Astrocyte (in vitro differentiated cells and primary cell): ENCODE data around the gene RNF133. TPM values are rescaled to one million over a fixed set of nuclear protein-coding genes. Genes with fewer than 3 reads are reported as not detected.

ENCODE experiments used
- DNase-seq: peaks from one replicate; pipeline ENCODE4 v3.0.0-alpha.2; 2010; ENCODE audit warnings: low read depth
- FAIRE-seq: peaks from 2 replicates; lab custom pipeline; 2011; peaks lifted over from hg19 to GRCh38; lab: Jason Lieb, UNC
- H2AFZ ChIP-seq: 2 replicates; pipeline ENCODE4 v1.6.0; 2012; ENCODE audit warnings: low read depth, low read length, inconsistent platforms
- H3K27ac ChIP-seq: 2 replicates; pipeline ENCODE4 v1.5.1; 2011; ENCODE audit warnings: low read depth, low read length, inconsistent platforms
- H3K27me3 ChIP-seq: 2 replicates; pipeline ENCODE4 v1.6.0; 2011; ENCODE audit warnings: low read length, inconsistent platforms; ENCODE audit not compliant: insufficient read depth
- H3K36me3 ChIP-seq: 2 replicates; pipeline ENCODE4 v1.5.1; 2011; ENCODE audit warnings: low read length, inconsistent platforms; ENCODE audit not compliant: insufficient read depth
- H3K4me1 ChIP-seq: 2 replicates; pipeline ENCODE4 v1.5.1; 2011; ENCODE audit warnings: low read length, inconsistent platforms; ENCODE audit not compliant: insufficient read depth
- H3K4me2 ChIP-seq: 2 replicates; pipeline ENCODE4 v1.6.0; 2012; ENCODE audit warnings: low read length, inconsistent platforms
- H3K4me3 ChIP-seq: 2 replicates; pipeline ENCODE4 v1.5.1; 2011; ENCODE audit warnings: low read depth, mild to moderate bottlenecking, low read length, inconsistent platforms; ENCODE audit not compliant: insufficient read depth
- H3K79me2 ChIP-seq: 2 replicates; pipeline ENCODE4 v1.6.0; 2012; ENCODE audit warnings: mild to moderate bottlenecking, low read length, inconsistent platforms; ENCODE audit not compliant: insufficient read depth
- H3K9ac ChIP-seq: 2 replicates; pipeline ENCODE4 v1.6.0; 2012; ENCODE audit warnings: mild to moderate bottlenecking, low read length, inconsistent platforms
- H3K9me3 ChIP-seq: 2 replicates; pipeline ENCODE4 v1.5.1; 2012; ENCODE audit warnings: low read depth, mild to moderate bottlenecking, low read length, inconsistent platforms; ENCODE audit not compliant: insufficient read depth
- H4K20me1 ChIP-seq: 2 replicates; pipeline ENCODE4 v1.6.0; 2012; ENCODE audit warnings: low read length, inconsistent platforms; ENCODE audit not compliant: insufficient read depth
- H3K27ac Mint-ChIP-seq: one replicate; pipeline ENCODE4 v1.8.0; 2021; ENCODE audit warnings: mild to moderate bottlenecking, mixed read lengths; ENCODE audit not compliant: unreplicated experiment
- H3K27me3 Mint-ChIP-seq: one replicate; pipeline ENCODE4 v1.8.0; 2021; ENCODE audit warnings: low read depth, mixed read lengths; ENCODE audit not compliant: unreplicated experiment
- H3K36me3 Mint-ChIP-seq: one replicate; pipeline ENCODE4 v1.8.0; 2021; ENCODE audit warnings: low read depth, mixed read lengths; ENCODE audit not compliant: unreplicated experiment
- H3K4me1 Mint-ChIP-seq: one replicate; pipeline ENCODE4 v1.8.0; 2021; ENCODE audit warnings: low read depth, mixed read lengths; ENCODE audit not compliant: unreplicated experiment
- H3K4me3 Mint-ChIP-seq: one replicate; pipeline ENCODE4 v1.8.0; 2021; ENCODE audit warnings: mild to moderate bottlenecking, moderate library complexity, mixed read lengths; ENCODE audit not compliant: unreplicated experiment
- H3K9me3 Mint-ChIP-seq: one replicate; pipeline ENCODE4 v1.8.0; 2021; ENCODE audit warnings: mild to moderate bottlenecking, mixed read lengths; ENCODE audit not compliant: unreplicated experiment
- CTCF ChIP-seq: IDR thresholded peaks from 2 replicates; pipeline ENCODE4 v1.5.1; 2011; ENCODE audit warnings: low read depth, mild to moderate bottlenecking, inconsistent platforms, low read length, moderate library complexity; ENCODE audit not compliant: insufficient read depth
- EZH2 ChIP-seq: IDR thresholded peaks from 2 replicates; pipeline ENCODE4 v1.6.1; 2012; ENCODE audit warnings: mild to moderate bottlenecking, low read length, inconsistent platforms; ENCODE audit not compliant: insufficient read depth
- total RNA-seq: library from RNA; stranded (reverse); gene quantifications from 2 replicates; pipeline ENCODE4 v1.2.1, GENCODE V29; 2021

RNF133 gene
- total RNA-seq, 1 donor from 2014 or later: 0.30 TPM

DNA sequence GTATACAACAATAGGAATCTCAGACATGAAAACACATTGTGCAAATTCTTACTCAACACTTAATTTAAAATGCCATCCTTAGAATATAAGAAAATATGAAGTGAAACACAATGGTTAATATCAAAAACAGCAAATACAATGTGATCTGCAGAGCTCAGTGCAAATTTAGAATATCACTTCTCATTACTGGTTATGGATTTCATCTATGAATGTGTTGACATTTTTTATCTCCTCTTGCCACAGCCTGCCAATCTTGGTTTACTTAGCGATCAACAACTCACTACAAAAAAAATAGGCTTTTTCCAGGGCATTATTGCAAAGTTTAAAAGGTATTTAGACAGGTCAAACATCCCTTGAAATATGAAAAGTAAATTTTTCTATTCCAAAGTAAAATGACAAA, 28.8 kb upstream of the RNF133 start:
- no peaks in the 10 kb centered on the region for H3K9me3 ChIP-seq
- H3K4me1 Mint-ChIP-seq: no peaks in the 10 kb centered on the region
- no peaks in the 10 kb centered on the region for H3K36me3 Mint-ChIP-seq
- no peak overlapping the region for H3K27ac ChIP-seq
- no peaks in the 10 kb centered on the region for H3K79me2 ChIP-seq
- no peaks in the 10 kb centered on the region for H4K20me1 ChIP-seq
- FAIRE-seq: no peak
- TF ChIP-seq CTCF (no peak), EZH2 (no peak)
- H3K4me1 ChIP-seq: no peaks in the 10 kb centered on the region
- no peaks in the 10 kb centered on the region for H3K36me3 ChIP-seq
- H3K4me3 Mint-ChIP-seq: no peak overlapping the region
- H3K27ac Mint-ChIP-seq: no peak overlapping the region
- H3K9ac ChIP-seq: no peak overlapping the region
- H3K4me3 ChIP-seq: no peak overlapping the region
- no peaks in the 10 kb centered on the region for H3K27me3 ChIP-seq
- no peaks in the 10 kb centered on the region for H3K27me3 Mint-ChIP-seq
- H3K4me2 ChIP-seq: no peak overlapping the region
- no peak for DNase-seq
- H2AFZ ChIP-seq: no peak overlapping the region
- H3K9me3 Mint-ChIP-seq: no peaks in the 10 kb centered on the region

GRCh38 chr7:122727354-122727753, 28.4 kb upstream of the RNF133 start:
- Histone ChIP-seq H3K9ac (no peak overlapping the region), H3K9me3 (no peaks in the 10 kb centered on the region), H4K20me1 (no peaks in the 10 kb centered on the region), H3K4me3 (no peak overlapping the region), H3K4me1 (no peaks in the 10 kb centered on the region), H2AFZ (no peak overlapping the region), H3K27ac (no peak overlapping the region), H3K27me3 (no peaks in the 10 kb centered on the region), H3K4me2 (no peak overlapping the region), H3K79me2 (no peaks in the 10 kb centered on the region), H3K36me3 (no peaks in the 10 kb centered on the region)
- Mint-ChIP-seq H3K9me3 (no peaks in the 10 kb centered on the region), H3K4me3 (no peak overlapping the region), H3K36me3 (no peaks in the 10 kb centered on the region), H3K4me1 (no peaks in the 10 kb centered on the region), H3K27me3 (no peaks in the 10 kb centered on the region), H3K27ac (no peak overlapping the region)
- TF ChIP-seq CTCF: no peak
- TF ChIP-seq EZH2: no peak
- DNase-seq (no peak), FAIRE-seq (no peak)

DNA sequence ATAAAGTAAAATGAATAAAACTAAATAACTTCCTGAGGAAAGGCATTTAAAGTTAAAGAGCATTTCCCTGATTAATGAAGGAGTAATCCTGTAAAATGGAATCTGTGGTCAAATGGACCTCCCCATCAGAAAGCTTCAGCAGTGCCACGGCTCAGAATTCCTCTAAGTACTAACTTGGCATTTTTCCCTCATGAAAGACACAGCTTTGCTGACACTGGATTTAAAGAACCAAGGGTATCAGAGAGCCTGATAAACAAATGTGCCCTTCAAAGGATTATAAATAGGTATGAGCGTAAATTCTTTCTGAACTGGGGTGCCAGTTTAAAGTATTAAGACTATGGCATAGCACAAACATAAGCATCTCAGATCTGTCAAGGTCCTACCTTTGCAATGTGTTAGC, 28.0 kb upstream of the RNF133 start:
- Histone ChIP-seq H3K4me2 (no peak overlapping the region), H3K9ac (no peak overlapping the region), H2AFZ (no peak overlapping the region), H3K79me2 (no peaks in the 10 kb centered on the region), H3K4me3 (no peak overlapping the region), H3K9me3 (no peaks in the 10 kb centered on the region), H4K20me1 (no peaks in the 10 kb centered on the region), H3K4me1 (no peaks in the 10 kb centered on the region), H3K27me3 (no peaks in the 10 kb centered on the region), H3K27ac (no peak overlapping the region), H3K36me3 (no peaks in the 10 kb centered on the region)
- no peak for FAIRE-seq
- Mint-ChIP-seq H3K27ac (no peak overlapping the region), H3K36me3 (no peaks in the 10 kb centered on the region), H3K9me3 (no peaks in the 10 kb centered on the region), H3K27me3 (no peaks in the 10 kb centered on the region), H3K4me3 (no peak overlapping the region), H3K4me1 (no peaks in the 10 kb centered on the region)
- TF ChIP-seq EZH2: no peak
- no peak for TF ChIP-seq CTCF
- no peak for DNase-seq
